Activated T-helper 1 cell treated with anti-CD3 and anti-CD28 coated beads, Interleukin-2, amount 50 U/mL, for 16 hours (primary cell): ENCODE data around the gene OSBP2.
A peak's percentile ranks its signal among the peaks of the same experiment; 100 is the strongest.
"Not testable (repeated sequence)": the region's sequence is repeated elsewhere in the genome, so short reads cannot be mapped to it uniquely, and the experiment has no call there.

Experiments used
- DNase-seq, 2 donors: peaks; one replicate each; pipeline ENCODE4 v3.0.0-alpha.2; 2020; ENCODE audit warnings: low read depth in 1 of 2, low spot score in 1 of 2

The OSBP2 gene

GRCh38 chr22:30675436-30675835 is 19.2 kb upstream of the OSBP2 start:
- DNase-seq: no peak

GRCh38 chr22:30676565-30676964 is 18.1 kb upstream of the OSBP2 start:
- DNase-seq: not testable (repeated sequence)

GRCh38 chr22:30679895-30680690 is 14.6 kb upstream of the OSBP2 start:
- DNase-seq: not testable (repeated sequence)

GRCh38 chr22:30680991-30681770 is 13.5 kb upstream of the OSBP2 start:
- DNase-seq: no peak

- DNase-seq: no peak
Measured at GRCh38 chr22:30681831-30682230, 12.8 kb upstream of the OSBP2 start.

GRCh38 chr22:30685178-30685577 is 9.5 kb upstream of the OSBP2 start:
- no peak for DNase-seq

- DNase-seq: no peak
Measured at GRCh38 chr22:30687358-30687757, 7.3 kb upstream of the OSBP2 start.

- DNase-seq: no peak
Measured at GRCh38 chr22:30689622-30690021, 5.1 kb upstream of the OSBP2 start.

- DNase-seq: no peak
Measured at GRCh38 chr22:30691204-30691603, 3.5 kb upstream of the OSBP2 start.

- peak; percentile 17 to 27 for DNase-seq
Measured at GRCh38 chr22:30694171-30694639, 469 bp upstream of the OSBP2 start.

GRCh38 chr22:30695351-30695851 is 727 bp downstream of the OSBP2 start:
- no peak for DNase-seq

GRCh38 chr22:30695871-30696655 is 1.4 kb downstream of the OSBP2 start:
- DNase-seq: no peak

- no peak for DNase-seq
Measured at GRCh38 chr22:30697975-30698374, 3.3 kb downstream of the OSBP2 start.

- no peak for DNase-seq
Measured at GRCh38 chr22:30701872-30702271, 7.2 kb downstream of the OSBP2 start.

- no peak for DNase-seq
Measured at GRCh38 chr22:30702856-30703255, 8.2 kb downstream of the OSBP2 start.

GRCh38 chr22:30704978-30705377 is 10.3 kb downstream of the OSBP2 start:
- no peak for DNase-seq

- no peak for DNase-seq
Measured at GRCh38 chr22:30705710-30706651, 11.3 kb downstream of the OSBP2 start.

GRCh38 chr22:30709980-30710379 is 15.3 kb downstream of the OSBP2 start:
- not testable (repeated sequence) for DNase-seq

- no peak for DNase-seq
Measured at GRCh38 chr22:30712094-30712493, 17.4 kb downstream of the OSBP2 start.

- no peak for DNase-seq
Measured at GRCh38 chr22:30714062-30714461, 19.4 kb downstream of the OSBP2 start.
